K562 (cell line): ENCODE results near the gene CHN1. TPM values are rescaled to one million over a fixed set of nuclear protein-coding genes. Genes with fewer than 3 reads are reported as not detected.

Experiments used
- ATAC-seq: fragments of 200-7000 bp; cut with Tn5 transposase; 3 replicates; pipeline ENCODE4 v1.9.1; 2020; ENCODE audit warnings: moderate library complexity
- BruUV-seq: library from RNA; stranded (reverse); fragments of 400-500 nt; replicated peaks from 2 replicates; lab custom pipeline; 2021; lab: Mats Ljungman, UMichigan
- CTCF ChIA-PET: fragments of 300-600 bp; formaldehyde crosslinking; extraction: SDS; loops from one replicate; lab custom pipeline; 2021; ENCODE audit warnings: low intra/inter-chr PET ratio; lab: Yijun Ruan, JAX
- POLR2A ChIA-PET: fragments of 300-600, 350-650 bp; sonication (Branson Sonifier 250); formaldehyde crosslinking; extraction: SDS; loops from one replicate; lab custom pipeline; 2021; ENCODE audit warnings: antibody characterized with exemption, inconsistent platforms; lab: Yijun Ruan, JAX
- DNase-seq, 4 experiments: peaks; one replicate each; pipeline versions ENCODE4 v3.0.0 to v3.0.0-alpha.2; 2011 to 2018; ENCODE audit warnings: low spot score in 3 of 4, mixed read lengths in 3 of 4; ENCODE audit errors: extremely low read depth in 1 of 4
- FAIRE-seq: peaks from 2 replicates; lab custom pipeline; 2011; peaks lifted over from hg19 to GRCh38; lab: Jason Lieb, UNC
- H2AFZ ChIP-seq: 2 replicates; pipeline ENCODE4 v1.6.0; 2011; ENCODE audit warnings: low read depth, low read length, control low read depth, inconsistent platforms
- H3K27ac ChIP-seq: fragments of 200-600 bp; 3 replicates; pipeline ENCODE4 v1.8.0; 2011; ENCODE audit warnings: low read depth, mild to moderate bottlenecking, control low read depth, inconsistent platforms, low read length, moderate library complexity, mixed read lengths; ENCODE audit errors: extremely low read depth
- H3K27me3 ChIP-seq, 2 experiments: fragments of 300-600 bp in 1 of 2; 2 replicates in 1 of 2; 3 replicates in 1 of 2; pipeline versions ENCODE4 v1.6.0 to v1.8.0; 2011; ENCODE audit warnings: inconsistent platforms in 2 of 2, low read length in 2 of 2, mild to moderate bottlenecking in 1 of 2, mixed read lengths in 1 of 2, moderate library complexity in 1 of 2; ENCODE audit not compliant: control insufficient read depth in 2 of 2, insufficient read depth in 2 of 2
- H3K36me3 ChIP-seq: fragments of 300-600 bp; 3 replicates; pipeline ENCODE4 v1.8.0; 2011; ENCODE audit warnings: mild to moderate bottlenecking, low read length, inconsistent platforms; ENCODE audit not compliant: control insufficient read depth, insufficient read depth
- H3K4me1 ChIP-seq, 2 experiments: fragments of 200-600 bp in 1 of 2; replicated peaks in 1 of 2; 2 replicates in 1 of 2; 3 replicates in 1 of 2; pipeline versions ENCODE4 v1.5.1 to v1.8.0; 2011; ENCODE audit warnings: inconsistent platforms in 2 of 2, low read length in 2 of 2, mild to moderate bottlenecking in 1 of 2, mixed read lengths in 1 of 2, moderate library complexity in 1 of 2; ENCODE audit not compliant: control insufficient read depth in 2 of 2, insufficient read depth in 2 of 2
- H3K4me2 ChIP-seq: 2 replicates; pipeline ENCODE4 v1.6.1; 2011; ENCODE audit warnings: low read length, control low read depth, inconsistent platforms, mixed read lengths; ENCODE audit not compliant: insufficient read depth
- H3K4me3 ChIP-seq: fragments of 200-600 bp; sonication (generic), shearing (Covaris generic); 2 replicates; pipeline ENCODE4 v1.5.1; 2016; ENCODE audit warnings: control low read depth, inconsistent platforms
- H3K79me2 ChIP-seq: fragments of 200-600 bp; 3 replicates; pipeline ENCODE4 v1.8.0; 2011; ENCODE audit warnings: low read length, inconsistent platforms; ENCODE audit not compliant: control insufficient read depth, insufficient read depth
- H3K9ac ChIP-seq, 2 experiments: 2 replicates each; pipeline versions ENCODE4 v1.6.0 to v1.6.1; 2011; ENCODE audit warnings: low read depth in 2 of 2, low read length in 2 of 2, control low read depth in 1 of 2, inconsistent platforms in 1 of 2, mild to moderate bottlenecking in 1 of 2, mixed read lengths in 1 of 2; ENCODE audit not compliant: insufficient read depth in 1 of 2
- H3K9me1 ChIP-seq: one replicate; pipeline ENCODE4 v1.6.0; 2011; ENCODE audit warnings: inconsistent platforms, mild to moderate bottlenecking, low read length, moderate library complexity; ENCODE audit not compliant: control insufficient read depth, insufficient read depth
- H3K9me3 ChIP-seq: replicated peaks from 2 replicates; pipeline ENCODE4 v1.5.1; 2011; ENCODE audit warnings: low read depth, low read length, inconsistent platforms; ENCODE audit not compliant: control insufficient read depth, insufficient read depth
- H4K20me1 ChIP-seq: replicated peaks from 2 replicates; pipeline ENCODE4 v1.6.1; 2011; ENCODE audit warnings: low read length, inconsistent platforms, mixed read lengths; ENCODE audit not compliant: control insufficient read depth, insufficient read depth
- DNMT1 ChIP-seq: fragments of 450-650 bp; IDR thresholded peaks from 2 replicates; pipeline ENCODE4 v1.6.1; 2016; ENCODE audit warnings: antibody characterized with exemption, mild to moderate bottlenecking
- HNRNPH1 ChIP-seq: fragments of 200-400 bp; formaldehyde crosslinking; optimal IDR thresholded peaks from 2 replicates; pipeline ENCODE3; 2017; ENCODE audit warnings: low read depth, mild to moderate bottlenecking, low read length, moderate library complexity
- MTA2 ChIP-seq: fragments of 450-650 bp; IDR thresholded peaks from 2 replicates; pipeline ENCODE4 v1.6.1; 2016; ENCODE audit warnings: low read depth
- RERE ChIP-seq: sonication (generic); formaldehyde crosslinking; IDR thresholded peaks from 2 replicates; pipeline ENCODE4 v1.8.0; 2023; ENCODE audit warnings: missing genetic modification reagents, mild to moderate bottlenecking, borderline replicate concordance
- RFX1 ChIP-seq: fragments of 450-650 bp; IDR thresholded peaks from 2 replicates; pipeline ENCODE4 v1.6.1; 2016; ENCODE audit warnings: mild to moderate bottlenecking, moderate library complexity
- SMAD1 ChIP-seq: fragments of 150-350 bp; IDR thresholded peaks from 2 replicates; pipeline ENCODE4 v1.6.1; 2014; ENCODE audit warnings: low read length, low read depth; ENCODE audit not compliant: partially characterized antibody
- STAT5A ChIP-seq: IDR thresholded peaks from 2 replicates; pipeline ENCODE4 v1.6.1; 2012; ENCODE audit warnings: low read length, inconsistent platforms, borderline replicate concordance
- VEZF1 ChIP-seq: fragments of 200-800 bp; sonication (Bioruptor generic); IDR thresholded peaks from 2 replicates; pipeline ENCODE4 v1.6.1; 2017; ENCODE audit warnings: missing genetic modification characterization, missing compliant biosample characterization
- WGBS: fragments of 100-300 bp; shearing (Covaris generic); methylation state at CpG from one replicate; pipeline ENCODE4 v1.1.6; 2016; ENCODE audit warnings: low coverage, mixed read lengths; ENCODE audit not compliant: insufficient coverage; ENCODE audit errors: missing lambda C conversion rate; 5-methylcytosine and 5-hydroxymethylcytosine counted together
- in situ Hi-C: fragments of 300-500 bp; cut with MboI; formaldehyde crosslinking; loops from 4 replicates; pipeline ENCODE4 v1.15.0; 2018; ENCODE audit warnings: inconsistent platforms, mixed read lengths
- intact Hi-C: fragments of 100-400 bp; cut with micrococcal nuclease; formaldehyde crosslinking; loops from 2 replicates; pipeline ENCODE4 v1.14.2; 2022
- polyA plus RNA-seq, 8 experiments: library from polyadenylated mRNA; depleted of rRNA in 4 of 8; stranded (reverse) in 5 of 8; unstranded in 3 of 8; fragments of >200 nt; fragmentation: Nextera tagmentation in 2 of 8; fragmentation: Illumina TruSeq in 1 of 8; extraction: Ambion mirVana in 2 of 8; extraction: Trizol in 1 of 8; gene quantifications; 2 replicates each; pipeline versions ENCODE4 v1.2.1 to v1.2.3, GENCODE V29; 2011 to 2014; ENCODE audit warnings: inconsistent platforms in 1 of 8, missing spikeins in 1 of 8
- total RNA-seq, 7 experiments: library from RNA; depleted of rRNA in 6 of 7; stranded (reverse); fragments of >200 nt in 6 of 7; fragmentation: Illumina TruSeq in 2 of 7; extraction: Trizol in 2 of 7; gene quantifications; 2 replicates each; pipeline versions ENCODE4 v1.2.1 to v1.2.3, GENCODE V29; 2011 to 2021; ENCODE audit warnings: low replicate concordance in 1 of 7

CHN1 gene
- total and polyA plus RNA-seq, 9 of the 15 experiments (the other 6 are each of a cell fraction or from before 2014, with no cell fraction given) = 0.17 to 2.0 (median 0.87) TPM

- in situ Hi-C loops (no loop called here), intact Hi-C loops (no loop called here)
- Histone ChIP-seq H3K4me3 (no peak overlapping the region), H3K79me2 (no peaks in the 10 kb centered on the region), H3K36me3 (no peaks in the 10 kb centered on the region), H3K4me2 (no peak overlapping the region), H4K20me1 (no peaks in the 10 kb centered on the region), H2AFZ (no peak overlapping the region), H3K27ac (no peak overlapping the region), H3K27me3 (peaks cover 0 to 11% of the 10 kb centered on the region in 2 experiments; a peak in 2 of 5 replicates), H3K9me3 (no peaks in the 10 kb centered on the region), H3K4me1 (no peaks in the 10 kb centered on the region), H3K9me1 (no peaks in the 10 kb centered on the region), H3K9ac (no peak overlapping the region)
- ChIA-PET CTCF (no interaction called here), POLR2A (interaction anchor here (0.6 to 1.0 kb wide), 2 partner anchors 13 to 16 kb away, joined by 3 to 4 read pairs; no protein-coding TSS in a partner anchor)
- TF ChIP-seq SMAD1 (no peak), RFX1 (peak; percentile 36; the same call in 1 of the 2 replicates)
- ATAC-seq (no peak), FAIRE-seq (no peak), DNase-seq (no peak)
- WGBS = 0% methylated on average over 3 of the region's 3 CpGs
- no TSS peak for BruUV-seq
Measured at GRCh38 chr2:174902506-174903263, 102.5 kb downstream of the CHN1 start.

GRCh38 chr2:174901075-174901474 lies 104.1 kb downstream of the CHN1 start:
- no peak overlapping the region for H3K4me2 ChIP-seq
- no peak overlapping the region for H3K9ac ChIP-seq
- CTCF ChIA-PET = no interaction called here
- H3K36me3 ChIP-seq = no peaks in the 10 kb centered on the region
- no peaks in the 10 kb centered on the region for H3K4me1 ChIP-seq
- no peak overlapping the region for H3K27ac ChIP-seq
- peaks cover 0 to 12% of the 10 kb centered on the region in 2 experiments; a peak in 2 of 5 replicates for H3K27me3 ChIP-seq
- POLR2A ChIA-PET = interaction anchor here (0.6 kb wide), 1 partner anchor 21 kb away, joined by 3 read pairs; no protein-coding TSS in a partner anchor
- WGBS = 0% methylated on average over 4 of the region's 4 CpGs
- no peaks in the 10 kb centered on the region for H3K9me1 ChIP-seq
- FAIRE-seq = no peak
- no peaks in the 10 kb centered on the region for H3K79me2 ChIP-seq
- H4K20me1 ChIP-seq = no peaks in the 10 kb centered on the region
- no TSS peak for BruUV-seq
- in situ Hi-C loops = no loop called here
- H3K4me3 ChIP-seq = no peak overlapping the region
- H3K9me3 ChIP-seq = no peaks in the 10 kb centered on the region
- intact Hi-C loops = no loop called here
- ATAC-seq = peak; percentile 55; the same call in 2 of the 3 replicates
- H2AFZ ChIP-seq = no peak overlapping the region
- no peak for DNase-seq
- TF ChIP-seq RERE (no peak), VEZF1 (CRISPR knock-in tag) (no peak), STAT5A (no peak), MTA2 (no peak), HNRNPH1 (no peak), DNMT1 (no peak)
